PFSK-1 (cell line): Measurements from ENCODE around the gene PABPN1.

Experiments used
- FOXP2 ChIP-seq: optimal IDR thresholded peaks from 2 replicates; pipeline ENCODE3; 2011; ENCODE audit warnings: borderline replicate concordance, control low read depth, inconsistent platforms; ENCODE audit not compliant: insufficient read depth; ENCODE audit errors: extremely low read length, extremely low read depth
- POLR2AphosphoS5 ChIP-seq: IDR thresholded peaks from 2 replicates; pipeline ENCODE4 v1.6.1; 2012; ENCODE audit warnings: low read depth, mild to moderate bottlenecking, control low read depth, low read length, moderate library complexity
- REST ChIP-seq, 2 experiments: IDR thresholded peaks; 2 replicates each; pipeline versions ENCODE4 v1.6.1 to v1.8.0; 2011 to 2012; ENCODE audit warnings: low read depth in 2 of 2, low read length in 2 of 2, control low read depth in 1 of 2, inconsistent platforms in 1 of 2, mild to moderate bottlenecking in 1 of 2, moderate library complexity in 1 of 2; ENCODE audit not compliant: insufficient read depth in 1 of 2
- SIN3A ChIP-seq: IDR thresholded peaks from 2 replicates; pipeline ENCODE4 v1.6.1; 2012; ENCODE audit warnings: mild to moderate bottlenecking, low read length, moderate library complexity, borderline replicate concordance; ENCODE audit not compliant: insufficient read depth
- TAF1 ChIP-seq: IDR thresholded peaks from 2 replicates; pipeline ENCODE4 v1.6.1; 2012; ENCODE audit warnings: low read length, control low read depth, borderline replicate concordance; ENCODE audit not compliant: insufficient read depth

Gene PABPN1

GRCh38 chr14:23307146-23307530 is 14.1 kb upstream of the PABPN1 start:
- TF ChIP-seq FOXP2, result no peak
- TF ChIP-seq POLR2AphosphoS5, result no peak
- no peak for TF ChIP-seq TAF1
- TF ChIP-seq REST (IDR thresholded peaks at IDR 0.05; ENCODE audit: insufficient read depth in 1 of 2, low read depth in 2 of 2, low read length in 2 of 2), result no peak
- TF ChIP-seq SIN3A, result no peak

- TF ChIP-seq REST (IDR thresholded peaks at IDR 0.05; ENCODE audit: insufficient read depth in 1 of 2, low read depth in 2 of 2, low read length in 2 of 2) (no peak), POLR2AphosphoS5 (no peak), FOXP2 (no peak), SIN3A (no peak)
Measured at GRCh38 chr14:23307687-23308644, 13.3 kb upstream of the PABPN1 start.

GRCh38 chr14:23308721-23309445 is 12.4 kb upstream of the PABPN1 start:
- no peak for TF ChIP-seq FOXP2
- no peak for TF ChIP-seq REST (IDR thresholded peaks at IDR 0.05; ENCODE audit: insufficient read depth in 1 of 2, low read depth in 2 of 2, low read length in 2 of 2)
- no peak for TF ChIP-seq POLR2AphosphoS5
- no peak for TF ChIP-seq SIN3A
- no peak for TF ChIP-seq TAF1

- no peak for TF ChIP-seq REST (IDR thresholded peaks at IDR 0.05; ENCODE audit: insufficient read depth in 1 of 2, low read depth in 2 of 2, low read length in 2 of 2)
- TF ChIP-seq FOXP2, result no peak
- no peak for TF ChIP-seq TAF1
- TF ChIP-seq SIN3A, result no peak
- TF ChIP-seq POLR2AphosphoS5, result no peak
Measured at GRCh38 chr14:23310546-23310945, 10.7 kb upstream of the PABPN1 start.
